PC-3 (cell line): ENCODE results near the gene DLK1. TPM values are rescaled to one million over a fixed set of nuclear protein-coding genes. Genes with fewer than 3 reads are reported as not detected.

Source experiments
- ATAC-seq: fragments of 200-7000 bp; cut with Tn5 transposase; 2 replicates; pipeline ENCODE4 v1.9.1; 2020; ENCODE audit warnings: mild to moderate bottlenecking, moderate library complexity
- BruUV-seq: library from RNA; stranded (reverse); fragments of 400-500 nt; replicated peaks from 2 replicates; lab custom pipeline; 2021; lab: Mats Ljungman, UMichigan
- CTCF ChIA-PET: fragments of 300-600 bp; sonication (Branson Sonifier 250); formaldehyde crosslinking; loops from one replicate; lab custom pipeline; 2022; ENCODE audit warnings: antibody characterized with exemption; lab: Charles Lee
- POLR2A ChIA-PET: fragments of 300-600 bp; sonication (Branson Sonifier 250); formaldehyde crosslinking; loops from one replicate; lab custom pipeline; 2022; ENCODE audit warnings: antibody characterized with exemption; ENCODE audit not compliant: unreplicated experiment; lab: Charles Lee
- DNase-seq: peaks from one replicate; pipeline ENCODE4 v3.0.0-alpha.2; 2015
- H2AFZ ChIP-seq: fragments of 300-600 bp; sonication (generic); 2 replicates; pipeline ENCODE4 v1.6.0; 2016; ENCODE audit warnings: antibody characterized with exemption, low read length
- H3F3A ChIP-seq: fragments of 300-600 bp; sonication (generic); one replicate; pipeline ENCODE4 v1.6.0; 2017; ENCODE audit warnings: antibody characterized with exemption, low read length, control low read depth, mild to moderate bottlenecking; ENCODE audit not compliant: unreplicated experiment
- H3K27ac ChIP-seq: fragments of 300-600 bp; sonication (generic); 2 replicates; pipeline ENCODE4 v1.5.1; 2016; ENCODE audit warnings: mild to moderate bottlenecking, low read length
- H3K27me3 ChIP-seq: fragments of 300-600 bp; sonication (generic); 2 replicates; pipeline ENCODE4 v1.6.1; 2016; ENCODE audit warnings: low read length, mixed read lengths
- H3K36me3 ChIP-seq: fragments of 300-600 bp; sonication (generic); 2 replicates; pipeline ENCODE4 v1.6.1; 2016; ENCODE audit warnings: low read depth, mixed run types, low read length, mixed read lengths
- H3K4me1 ChIP-seq: fragments of 300-600 bp; sonication (generic); 2 replicates; pipeline ENCODE4 v1.5.1; 2016; ENCODE audit warnings: low read length; ENCODE audit not compliant: insufficient read depth
- H3K4me2 ChIP-seq: fragments of 300-600 bp; sonication (generic); 2 replicates; pipeline ENCODE4 v1.6.0; 2016; ENCODE audit warnings: low read length
- H3K4me3 ChIP-seq: fragments of 300-600 bp; sonication (generic); 2 replicates; pipeline ENCODE4 v1.5.1; 2016; ENCODE audit warnings: mild to moderate bottlenecking, low read length, mixed read lengths
- H3K79me2 ChIP-seq: fragments of 300-600 bp; sonication (generic); 2 replicates; pipeline ENCODE4 v1.6.1; 2017; ENCODE audit warnings: low read length, mixed read lengths
- H3K9ac ChIP-seq: fragments of 300-600 bp; sonication (generic); 2 replicates; pipeline ENCODE4 v1.6.0; 2016; ENCODE audit warnings: mild to moderate bottlenecking, low read length
- H3K9me2 ChIP-seq: fragments of 300-600 bp; sonication (generic); replicated peaks from 2 replicates; pipeline ENCODE4 v1.6.1; 2016; ENCODE audit warnings: mixed run types, low read length, mixed read lengths
- H3K9me3 ChIP-seq: fragments of 300-600 bp; sonication (generic); 2 replicates; pipeline ENCODE4 v1.6.1; 2016; ENCODE audit warnings: low read length, mixed read lengths
- H4K20me1 ChIP-seq: fragments of 300-600 bp; sonication (generic); 2 replicates; pipeline ENCODE4 v1.6.1; 2016; ENCODE audit warnings: low read length, mixed read lengths
- EZH2 ChIP-seq: fragments of 300-600 bp; sonication (generic); IDR thresholded peaks from one replicate; pipeline ENCODE4 v1.6.1; 2017; ENCODE audit warnings: antibody characterized with exemption, mild to moderate bottlenecking, low read length; ENCODE audit not compliant: unreplicated experiment
- EZH2phosphoT487 ChIP-seq: fragments of 300-600 bp; sonication (generic); IDR thresholded peaks from 2 replicates; pipeline ENCODE4 v1.6.1; 2018; ENCODE audit warnings: mild to moderate bottlenecking, antibody characterized with exemption, low read length, borderline replicate concordance
- intact Hi-C: fragments of 100-400 bp; cut with micrococcal nuclease; formaldehyde crosslinking; loops from 2 replicates; pipeline ENCODE4 v1.9.0; 2023
- total RNA-seq: library from RNA; depleted of rRNA; stranded (reverse); fragments of >200 nt; gene quantifications from 2 replicates; pipeline ENCODE4 v1.2.3, GENCODE V29; 2014
- TF ChIP-seq, protein P1 (sequence below): fragments of 300-600 bp; sonication (generic); conservative IDR thresholded peaks from 2 replicates; pipeline ENCODE4 v1.5.1; 2017; ENCODE audit warnings: antibody characterized with exemption, low read depth, mild to moderate bottlenecking, low read length

DLK1 gene
- total RNA-seq, 1 experiment from 2014 or later, result not detected

DNA sequence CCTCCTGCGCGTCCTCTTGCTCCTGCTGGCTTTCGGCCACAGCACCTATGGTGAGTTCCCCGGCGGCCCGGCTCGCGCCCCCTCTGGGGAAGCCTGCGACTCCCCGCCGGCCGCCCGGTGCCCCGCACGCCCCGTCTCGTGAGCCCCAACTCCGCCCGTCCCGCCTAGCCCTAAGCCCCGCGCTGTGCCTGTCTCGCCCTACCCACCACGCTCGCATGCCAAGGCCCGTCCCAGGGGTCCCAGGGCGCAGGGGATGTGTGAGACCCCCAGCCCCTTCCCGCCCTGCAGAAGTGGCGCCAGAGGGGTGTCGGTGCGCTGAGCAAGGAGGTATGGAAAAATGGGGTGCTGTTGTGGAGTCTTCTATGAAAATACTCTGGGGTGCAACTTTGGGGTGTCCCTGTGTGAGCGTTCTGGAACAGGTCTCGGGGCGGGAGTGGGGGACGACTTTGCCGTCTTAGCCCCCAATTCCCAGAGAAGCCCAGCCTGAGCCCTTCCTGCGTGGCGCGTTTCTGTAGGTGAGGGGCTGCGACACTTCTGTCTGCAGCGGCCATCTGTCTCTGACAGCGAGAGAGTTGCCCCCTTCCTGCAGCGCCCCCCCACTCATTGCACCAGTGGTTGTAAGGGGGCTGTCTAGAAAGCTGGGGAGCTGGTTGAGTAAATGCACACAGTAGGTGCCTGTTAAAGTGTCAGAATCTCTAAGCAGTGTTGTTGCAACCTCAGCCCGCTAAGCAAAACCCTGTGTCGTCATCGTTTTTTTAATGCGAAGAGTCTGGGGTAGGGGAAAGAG is 587 bp downstream of the DLK1 start:
- POLR2A ChIA-PET, result no interaction called here
- TF ChIP-seq, protein P1, sequence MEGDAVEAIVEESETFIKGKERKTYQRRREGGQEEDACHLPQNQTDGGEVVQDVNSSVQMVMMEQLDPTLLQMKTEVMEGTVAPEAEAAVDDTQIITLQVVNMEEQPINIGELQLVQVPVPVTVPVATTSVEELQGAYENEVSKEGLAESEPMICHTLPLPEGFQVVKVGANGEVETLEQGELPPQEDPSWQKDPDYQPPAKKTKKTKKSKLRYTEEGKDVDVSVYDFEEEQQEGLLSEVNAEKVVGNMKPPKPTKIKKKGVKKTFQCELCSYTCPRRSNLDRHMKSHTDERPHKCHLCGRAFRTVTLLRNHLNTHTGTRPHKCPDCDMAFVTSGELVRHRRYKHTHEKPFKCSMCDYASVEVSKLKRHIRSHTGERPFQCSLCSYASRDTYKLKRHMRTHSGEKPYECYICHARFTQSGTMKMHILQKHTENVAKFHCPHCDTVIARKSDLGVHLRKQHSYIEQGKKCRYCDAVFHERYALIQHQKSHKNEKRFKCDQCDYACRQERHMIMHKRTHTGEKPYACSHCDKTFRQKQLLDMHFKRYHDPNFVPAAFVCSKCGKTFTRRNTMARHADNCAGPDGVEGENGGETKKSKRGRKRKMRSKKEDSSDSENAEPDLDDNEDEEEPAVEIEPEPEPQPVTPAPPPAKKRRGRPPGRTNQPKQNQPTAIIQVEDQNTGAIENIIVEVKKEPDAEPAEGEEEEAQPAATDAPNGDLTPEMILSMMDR, result no peak
- no peak for TF ChIP-seq EZH2phosphoT487
- no peak for TF ChIP-seq EZH2

DNA sequence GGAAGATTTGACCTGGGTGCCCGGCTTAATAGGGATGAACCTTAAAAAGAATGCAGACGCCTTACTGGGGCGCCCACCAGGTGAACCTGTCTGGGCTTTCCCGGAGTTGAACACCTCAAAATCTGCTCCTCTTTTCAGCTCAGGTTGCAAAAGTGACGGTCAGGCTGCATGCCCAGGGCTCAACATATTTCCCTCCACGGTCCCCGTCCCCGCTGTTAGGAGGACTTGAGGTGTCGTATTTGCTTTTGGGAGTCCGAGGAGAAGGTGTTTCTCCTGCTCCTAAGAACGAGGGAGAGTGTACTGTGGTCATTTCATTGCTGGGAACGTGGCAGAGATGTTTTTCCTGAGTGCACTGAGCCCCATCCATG is 1.2 kb downstream of the DLK1 start:
- Histone ChIP-seq H3K36me3 (no peaks in the 10 kb centered on the region), H3F3A (no peaks in the 10 kb centered on the region), H3K9ac (no peak overlapping the region), H2AFZ (no peak overlapping the region), H3K27me3 (peaks cover 64% of the 10 kb centered on the region), H3K9me3 (no peaks in the 10 kb centered on the region), H3K27ac (no peak overlapping the region), H3K4me1 (no peaks in the 10 kb centered on the region), H3K4me2 (no peak overlapping the region), H3K4me3 (no peak overlapping the region), H3K79me2 (no peaks in the 10 kb centered on the region), H3K9me2 (no peaks in the 10 kb centered on the region), H4K20me1 (no peaks in the 10 kb centered on the region)
- CTCF ChIA-PET, result interaction anchor here (0.6 kb wide), 1 partner anchor 19 kb away, joined by 3 read pairs; no protein-coding TSS in a partner anchor
- ATAC-seq, result no peak
- intact Hi-C loops, result no loop called here
- POLR2A ChIA-PET, result no interaction called here
- DNase-seq, result no peak
- BruUV-seq, result no TSS peak
- TF ChIP-seq EZH2 (no peak), EZH2phosphoT487 (no peak)
- TF ChIP-seq, protein P1, result no peak

More for the DNA sequence above, 587 bp downstream of the DLK1 start:
- Histone ChIP-seq H3K9me3 (no peaks in the 10 kb centered on the region), H3K4me3 (no peak overlapping the region), H3K9ac (no peak overlapping the region), H3K4me2 (no peak overlapping the region), H2AFZ (no peak overlapping the region), H3K79me2 (no peaks in the 10 kb centered on the region), H3K27ac (no peak overlapping the region), H3K9me2 (no peaks in the 10 kb centered on the region), H3K27me3 (peaks cover 65% of the 10 kb centered on the region), H3K36me3 (no peaks in the 10 kb centered on the region), H4K20me1 (no peaks in the 10 kb centered on the region), H3K4me1 (no peaks in the 10 kb centered on the region), H3F3A (no peaks in the 10 kb centered on the region)
- DNase-seq, result no peak
- BruUV-seq, result no TSS peak
- intact Hi-C loops, result no loop called here
- CTCF ChIA-PET, result no interaction called here
- ATAC-seq, result no peak

DNA sequence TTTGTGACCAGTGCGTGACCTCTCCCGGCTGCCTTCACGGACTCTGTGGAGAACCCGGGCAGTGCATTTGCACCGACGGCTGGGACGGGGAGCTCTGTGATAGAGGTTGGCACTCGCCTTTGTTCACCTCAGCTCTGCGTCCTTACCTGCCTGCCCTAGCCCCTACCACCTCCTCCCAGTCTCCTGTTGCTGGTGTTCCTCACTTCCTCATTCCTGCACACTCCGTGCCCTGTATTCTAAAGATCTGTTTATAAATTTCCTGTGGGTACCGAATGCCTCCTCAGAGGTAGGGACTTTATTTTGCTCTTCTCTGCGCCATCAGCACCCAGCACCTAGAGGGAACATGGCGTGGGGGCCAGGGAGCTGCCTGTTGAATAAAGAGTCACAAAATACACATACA is 2.3 kb downstream of the DLK1 start:
- CTCF ChIA-PET, result no interaction called here
- no peaks in the 10 kb centered on the region for H3K36me3 ChIP-seq
- no peak overlapping the region for H3K9ac ChIP-seq
- ATAC-seq, result no peak
- TF ChIP-seq, protein P1, result no peak
- no peak for TF ChIP-seq EZH2phosphoT487
- TF ChIP-seq EZH2, result no peak
- H3K9me2 ChIP-seq, result no peaks in the 10 kb centered on the region
- H3K79me2 ChIP-seq, result no peaks in the 10 kb centered on the region
- BruUV-seq, result no TSS peak
- no peaks in the 10 kb centered on the region for H4K20me1 ChIP-seq
- intact Hi-C loops, result no loop called here
- no peak overlapping the region for H3K27ac ChIP-seq
- no peak overlapping the region for H3K4me3 ChIP-seq
- no peaks in the 10 kb centered on the region for H3K9me3 ChIP-seq
- POLR2A ChIA-PET, result no interaction called here
- H3K27me3 ChIP-seq, result peaks cover 57% of the 10 kb centered on the region
- H3F3A ChIP-seq, result no peaks in the 10 kb centered on the region
- no peaks in the 10 kb centered on the region for H3K4me1 ChIP-seq
- H3K4me2 ChIP-seq, result no peak overlapping the region
- DNase-seq, result no peak
- H2AFZ ChIP-seq, result no peak overlapping the region
